Measurements from ENCODE around the gene CCDC74A.
"Not testable (repeated sequence)": the region's sequence is repeated elsewhere in the genome, so short reads cannot be mapped to it uniquely, and the experiment has no call there.

DNA sequence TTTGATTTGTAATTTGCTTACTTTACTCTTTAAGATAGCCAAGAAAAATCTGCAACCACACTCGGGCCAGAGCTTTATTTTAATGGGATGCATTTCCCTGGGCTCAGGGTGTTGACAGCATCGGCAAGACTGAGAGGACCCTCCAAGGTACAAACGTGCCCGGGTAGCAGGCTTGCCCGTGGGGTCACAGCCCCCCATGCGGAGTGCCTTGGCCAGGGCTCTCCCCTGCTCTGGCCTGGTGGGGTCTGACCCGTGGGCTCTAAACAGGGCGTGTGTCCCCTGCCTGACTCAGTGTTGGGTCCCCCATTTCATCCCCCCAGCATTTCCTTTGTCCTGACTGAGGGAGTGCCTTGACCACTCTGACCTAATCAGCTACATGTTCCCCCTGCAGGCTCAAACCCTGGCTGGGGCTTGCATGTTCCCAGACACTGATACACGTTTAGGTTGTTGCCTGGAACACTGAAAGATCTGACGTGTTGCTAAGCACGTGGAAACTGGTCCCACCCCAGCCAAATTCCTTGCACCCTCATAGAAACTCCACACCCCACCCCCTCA, 42.7 kb upstream of the CCDC74A start:
- TF ChIP-seq, protein P1, sequence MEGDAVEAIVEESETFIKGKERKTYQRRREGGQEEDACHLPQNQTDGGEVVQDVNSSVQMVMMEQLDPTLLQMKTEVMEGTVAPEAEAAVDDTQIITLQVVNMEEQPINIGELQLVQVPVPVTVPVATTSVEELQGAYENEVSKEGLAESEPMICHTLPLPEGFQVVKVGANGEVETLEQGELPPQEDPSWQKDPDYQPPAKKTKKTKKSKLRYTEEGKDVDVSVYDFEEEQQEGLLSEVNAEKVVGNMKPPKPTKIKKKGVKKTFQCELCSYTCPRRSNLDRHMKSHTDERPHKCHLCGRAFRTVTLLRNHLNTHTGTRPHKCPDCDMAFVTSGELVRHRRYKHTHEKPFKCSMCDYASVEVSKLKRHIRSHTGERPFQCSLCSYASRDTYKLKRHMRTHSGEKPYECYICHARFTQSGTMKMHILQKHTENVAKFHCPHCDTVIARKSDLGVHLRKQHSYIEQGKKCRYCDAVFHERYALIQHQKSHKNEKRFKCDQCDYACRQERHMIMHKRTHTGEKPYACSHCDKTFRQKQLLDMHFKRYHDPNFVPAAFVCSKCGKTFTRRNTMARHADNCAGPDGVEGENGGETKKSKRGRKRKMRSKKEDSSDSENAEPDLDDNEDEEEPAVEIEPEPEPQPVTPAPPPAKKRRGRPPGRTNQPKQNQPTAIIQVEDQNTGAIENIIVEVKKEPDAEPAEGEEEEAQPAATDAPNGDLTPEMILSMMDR (IDR thresholded peaks at IDR 0.05): not testable (repeated sequence)
- not testable (repeated sequence) for TF ChIP-seq POLR2A (IDR thresholded peaks at IDR 0.05)

All from body of pancreas (tissue), 4 donors.